HepG2 (cell line): Measurements from ENCODE around the gene EEF1AKMT3. TPM values are rescaled to one million over a fixed set of nuclear protein-coding genes. Genes with fewer than 3 reads are reported as not detected.

Experiments
- ATF7 ChIP-seq, 2 experiments: fragments of 450-650 bp in 1 of 2; sonication (generic) in 1 of 2; formaldehyde crosslinking in 1 of 2; IDR thresholded peaks; 2 replicates each; pipeline versions ENCODE4 v1.4.0 to v1.6.1; 2016 to 2020; ENCODE audit warnings: antibody characterized with exemption in 1 of 2, mild to moderate bottlenecking in 1 of 2, missing genetic modification reagents in 1 of 2
- HMG20B ChIP-seq: conservative IDR thresholded peaks from 2 replicates; pipeline ENCODE4 v1.6.1; 2016; ENCODE audit warnings: missing genetic modification reagents, missing compliant biosample characterization
- MED1 ChIP-seq: sonication (generic); formaldehyde crosslinking; IDR thresholded peaks from 2 replicates; pipeline ENCODE4 v1.4.0; 2020; ENCODE audit warnings: missing genetic modification reagents
- RXRA ChIP-seq: sonication (generic); formaldehyde crosslinking; IDR thresholded peaks from 2 replicates; pipeline ENCODE4 v1.5.1; 2020; ENCODE audit warnings: missing genetic modification reagents
- SP5 ChIP-seq: IDR thresholded peaks from 2 replicates; pipeline ENCODE4 v1.6.1; 2016; ENCODE audit warnings: low read depth, borderline replicate concordance
- ZNF232 ChIP-seq: sonication (generic); formaldehyde crosslinking; IDR thresholded peaks from 2 replicates; pipeline ENCODE4 v1.4.0; 2020; ENCODE audit warnings: missing genetic modification reagents, borderline replicate concordance
- ZNF264 ChIP-seq: sonication (generic); formaldehyde crosslinking; IDR thresholded peaks from 2 replicates; pipeline ENCODE4 v1.4.0; 2020; ENCODE audit warnings: missing genetic modification reagents
- ZNF567 ChIP-seq: sonication (generic); formaldehyde crosslinking; IDR thresholded peaks from 2 replicates; pipeline ENCODE4 v1.8.1; 2023; ENCODE audit warnings: mild to moderate bottlenecking, missing genetic modification reagents, borderline replicate concordance
- ZNF674 ChIP-seq: sonication (generic); formaldehyde crosslinking; IDR thresholded peaks from 2 replicates; pipeline ENCODE4 v1.5.0; 2020; ENCODE audit warnings: low read depth, mild to moderate bottlenecking, missing genetic modification reagents
- polyA plus RNA-seq, 8 experiments: library from polyadenylated mRNA; depleted of rRNA in 3 of 8; stranded (reverse) in 7 of 8; unstranded in 1 of 8; fragments of >200 nt; fragmentation: Illumina TruSeq in 4 of 8; extraction: Trizol in 4 of 8; gene quantifications; 2 replicates each; pipeline versions ENCODE4 v1.2.1 to v1.2.3, GENCODE V29; 2011 to 2016; ENCODE audit warnings: low read depth in 4 of 8, missing spikeins in 1 of 8, mixed read lengths in 1 of 8; ENCODE audit not compliant: insufficient read depth in 1 of 8
- total RNA-seq, 5 experiments: library from RNA; depleted of rRNA; stranded (reverse); fragments of >200 nt; fragmentation: Illumina TruSeq; extraction: Trizol; gene quantifications; 2 replicates each; pipeline ENCODE4 v1.2.3, GENCODE V29; 2016; ENCODE audit warnings: low read depth in 1 of 5
- TF ChIP-seq, protein P1 (sequence below): sonication (generic); formaldehyde crosslinking; IDR thresholded peaks from 2 replicates; pipeline ENCODE4 v1.5.0; 2020; ENCODE audit warnings: mild to moderate bottlenecking, missing genetic modification reagents, borderline replicate concordance
- TF ChIP-seq, protein P2 (sequence below): IDR thresholded peaks from 2 replicates; pipeline ENCODE4 v1.6.1; 2016; ENCODE audit warnings: missing compliant biosample characterization, missing genetic modification reagents, borderline replicate concordance
- TF ChIP-seq, protein P3 (sequence below): IDR thresholded peaks from 2 replicates; pipeline ENCODE4 v1.6.1; 2018; ENCODE audit warnings: missing genetic modification reagents, mild to moderate bottlenecking, missing compliant biosample characterization
- TF ChIP-seq, protein P4 (sequence below): sonication (generic); formaldehyde crosslinking; IDR thresholded peaks from 2 replicates; pipeline ENCODE4 v1.5.0; 2020; ENCODE audit warnings: missing genetic modification reagents, mild to moderate bottlenecking, borderline replicate concordance
- TF ChIP-seq, protein P5 (sequence below): sonication (generic); formaldehyde crosslinking; IDR thresholded peaks from 2 replicates; pipeline ENCODE4 v1.4.0; 2020; ENCODE audit warnings: missing genetic modification reagents, borderline replicate concordance
- TF ChIP-seq, protein P6 (sequence below): sonication (generic); formaldehyde crosslinking; IDR thresholded peaks from 2 replicates; pipeline ENCODE4 v1.4.0; 2020; ENCODE audit warnings: missing genetic modification reagents

EEF1AKMT3 gene
- total and polyA plus RNA-seq, 2 of the 13 experiments (the other 11 are each of a cell fraction or from before 2014, with no cell fraction given): 4.7 to 11.4 TPM

DNA sequence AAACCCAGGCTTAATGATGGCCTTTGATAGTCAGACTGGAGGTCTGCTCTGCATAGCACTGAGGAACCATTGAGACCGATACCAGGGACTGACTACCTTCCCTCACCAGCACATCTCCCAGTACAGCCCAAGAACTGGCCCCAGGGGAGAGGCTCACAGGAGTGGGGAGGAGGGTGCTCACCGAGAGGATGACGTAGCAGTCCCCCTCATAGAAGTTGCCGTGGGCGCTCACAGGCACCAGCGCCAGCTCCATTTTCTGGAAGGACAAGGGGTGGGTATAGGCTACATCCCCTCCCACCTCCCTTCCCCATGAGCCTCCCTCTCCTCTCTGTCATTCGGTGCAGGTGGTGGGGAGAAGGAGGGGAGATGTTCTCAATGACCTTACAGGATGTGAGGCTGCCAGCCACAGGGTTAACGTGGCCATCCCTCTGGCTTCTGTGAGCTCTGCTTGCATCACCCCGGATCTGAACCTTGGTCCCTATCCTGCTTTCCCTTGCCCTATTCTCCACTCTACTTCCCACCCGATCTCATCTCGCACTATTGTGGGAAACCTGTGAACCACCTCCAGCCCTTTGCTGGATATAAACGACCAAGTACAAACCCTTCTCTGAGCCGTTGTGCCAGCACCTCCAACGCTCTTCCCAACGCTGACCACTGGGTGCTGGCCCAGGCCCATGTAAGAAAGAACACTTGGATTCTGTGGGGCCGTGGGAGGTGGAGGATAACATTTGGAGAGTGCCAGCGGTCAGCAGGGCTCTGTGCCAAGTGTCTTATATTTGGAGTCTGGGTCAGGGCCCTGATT is 41.8 kb downstream of the EEF1AKMT3 start (continued):
- TF ChIP-seq, protein P1, sequence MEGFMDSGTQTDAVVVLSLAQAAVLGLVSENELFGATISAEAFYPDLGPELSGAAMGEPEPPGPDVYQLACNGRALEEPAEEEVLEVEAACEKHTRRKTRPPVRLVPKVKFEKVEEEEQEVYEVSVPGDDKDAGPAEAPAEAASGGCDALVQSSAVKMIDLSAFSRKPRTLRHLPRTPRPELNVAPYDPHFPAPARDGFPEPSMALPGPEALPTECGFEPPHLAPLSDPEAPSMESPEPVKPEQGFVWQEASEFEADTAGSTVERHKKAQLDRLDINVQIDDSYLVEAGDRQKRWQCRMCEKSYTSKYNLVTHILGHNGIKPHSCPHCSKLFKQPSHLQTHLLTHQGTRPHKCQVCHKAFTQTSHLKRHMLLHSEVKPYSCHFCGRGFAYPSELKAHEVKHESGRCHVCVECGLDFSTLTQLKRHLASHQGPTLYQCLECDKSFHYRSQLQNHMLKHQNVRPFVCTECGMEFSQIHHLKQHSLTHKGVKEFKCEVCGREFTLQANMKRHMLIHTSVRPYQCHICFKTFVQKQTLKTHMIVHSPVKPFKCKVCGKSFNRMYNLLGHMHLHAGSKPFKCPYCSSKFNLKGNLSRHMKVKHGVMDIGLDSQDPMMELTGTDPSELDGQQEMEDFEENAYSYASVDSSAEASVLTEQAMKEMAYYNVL (CRISPR knock-in tag): no peak
- TF ChIP-seq ZNF674 (CRISPR knock-in tag) (no peak), HMG20B (no peak), ZNF264 (no peak), SP5 (CRISPR knock-in tag) (peak; percentile 21; the same call in 1 of the 2 replicates), ZNF232 (no peak), RXRA (peak; percentile 30; the same call in 1 of the 2 replicates), ATF7 (IDR thresholded peaks at IDR 0.05) (0 out of 2 replicates have a peak, but pooled peaks have one; percentile 10), ATF7 (CRISPR knock-in tag; IDR thresholded peaks at IDR 0.05) (no peak), ZNF567 (CRISPR knock-in tag) (no peak), MED1 (CRISPR knock-in tag) (peak; percentile 82)
- TF ChIP-seq, protein P2, sequence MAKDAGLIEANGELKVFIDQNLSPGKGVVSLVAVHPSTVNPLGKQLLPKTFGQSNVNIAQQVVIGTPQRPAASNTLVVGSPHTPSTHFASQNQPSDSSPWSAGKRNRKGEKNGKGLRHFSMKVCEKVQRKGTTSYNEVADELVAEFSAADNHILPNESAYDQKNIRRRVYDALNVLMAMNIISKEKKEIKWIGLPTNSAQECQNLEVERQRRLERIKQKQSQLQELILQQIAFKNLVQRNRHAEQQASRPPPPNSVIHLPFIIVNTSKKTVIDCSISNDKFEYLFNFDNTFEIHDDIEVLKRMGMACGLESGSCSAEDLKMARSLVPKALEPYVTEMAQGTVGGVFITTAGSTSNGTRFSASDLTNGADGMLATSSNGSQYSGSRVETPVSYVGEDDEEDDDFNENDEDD (CRISPR knock-in tag): no peak
- TF ChIP-seq, protein P3, sequence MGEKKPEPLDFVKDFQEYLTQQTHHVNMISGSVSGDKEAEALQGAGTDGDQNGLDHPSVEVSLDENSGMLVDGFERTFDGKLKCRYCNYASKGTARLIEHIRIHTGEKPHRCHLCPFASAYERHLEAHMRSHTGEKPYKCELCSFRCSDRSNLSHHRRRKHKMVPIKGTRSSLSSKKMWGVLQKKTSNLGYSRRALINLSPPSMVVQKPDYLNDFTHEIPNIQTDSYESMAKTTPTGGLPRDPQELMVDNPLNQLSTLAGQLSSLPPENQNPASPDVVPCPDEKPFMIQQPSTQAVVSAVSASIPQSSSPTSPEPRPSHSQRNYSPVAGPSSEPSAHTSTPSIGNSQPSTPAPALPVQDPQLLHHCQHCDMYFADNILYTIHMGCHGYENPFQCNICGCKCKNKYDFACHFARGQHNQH (CRISPR knock-in tag): 0 out of 2 replicates have a peak, but pooled peaks have one; percentile 43
- TF ChIP-seq, protein P4, sequence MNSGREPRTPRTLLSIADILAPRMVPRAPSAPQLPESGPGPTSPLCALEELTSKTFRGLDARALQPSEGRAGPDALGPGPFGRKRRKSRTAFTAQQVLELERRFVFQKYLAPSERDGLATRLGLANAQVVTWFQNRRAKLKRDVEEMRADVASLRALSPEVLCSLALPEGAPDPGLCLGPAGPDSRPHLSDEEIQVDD: no peak
- TF ChIP-seq, protein P5, sequence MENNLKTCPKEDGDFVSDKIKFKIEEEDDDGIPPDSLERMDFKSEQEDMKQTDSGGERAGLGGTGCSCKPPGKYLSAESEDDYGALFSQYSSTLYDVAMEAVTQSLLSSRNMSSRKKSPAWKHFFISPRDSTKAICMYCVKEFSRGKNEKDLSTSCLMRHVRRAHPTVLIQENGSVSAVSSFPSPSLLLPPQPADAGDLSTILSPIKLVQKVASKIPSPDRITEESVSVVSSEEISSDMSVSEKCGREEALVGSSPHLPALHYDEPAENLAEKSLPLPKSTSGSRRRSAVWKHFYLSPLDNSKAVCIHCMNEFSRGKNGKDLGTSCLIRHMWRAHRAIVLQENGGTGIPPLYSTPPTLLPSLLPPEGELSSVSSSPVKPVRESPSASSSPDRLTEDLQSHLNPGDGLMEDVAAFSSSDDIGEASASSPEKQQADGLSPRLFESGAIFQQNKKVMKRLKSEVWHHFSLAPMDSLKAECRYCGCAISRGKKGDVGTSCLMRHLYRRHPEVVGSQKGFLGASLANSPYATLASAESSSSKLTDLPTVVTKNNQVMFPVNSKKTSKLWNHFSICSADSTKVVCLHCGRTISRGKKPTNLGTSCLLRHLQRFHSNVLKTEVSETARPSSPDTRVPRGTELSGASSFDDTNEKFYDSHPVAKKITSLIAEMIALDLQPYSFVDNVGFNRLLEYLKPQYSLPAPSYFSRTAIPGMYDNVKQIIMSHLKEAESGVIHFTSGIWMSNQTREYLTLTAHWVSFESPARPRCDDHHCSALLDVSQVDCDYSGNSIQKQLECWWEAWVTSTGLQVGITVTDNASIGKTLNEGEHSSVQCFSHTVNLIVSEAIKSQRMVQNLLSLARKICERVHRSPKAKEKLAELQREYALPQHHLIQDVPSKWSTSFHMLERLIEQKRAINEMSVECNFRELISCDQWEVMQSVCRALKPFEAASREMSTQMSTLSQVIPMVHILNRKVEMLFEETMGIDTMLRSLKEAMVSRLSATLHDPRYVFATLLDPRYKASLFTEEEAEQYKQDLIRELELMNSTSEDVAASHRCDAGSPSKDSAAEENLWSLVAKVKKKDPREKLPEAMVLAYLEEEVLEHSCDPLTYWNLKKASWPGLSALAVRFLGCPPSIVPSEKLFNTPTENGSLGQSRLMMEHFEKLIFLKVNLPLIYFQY (CRISPR knock-in tag): peak; percentile 34; the same call in 1 of the 2 replicates
- TF ChIP-seq, protein P6, sequence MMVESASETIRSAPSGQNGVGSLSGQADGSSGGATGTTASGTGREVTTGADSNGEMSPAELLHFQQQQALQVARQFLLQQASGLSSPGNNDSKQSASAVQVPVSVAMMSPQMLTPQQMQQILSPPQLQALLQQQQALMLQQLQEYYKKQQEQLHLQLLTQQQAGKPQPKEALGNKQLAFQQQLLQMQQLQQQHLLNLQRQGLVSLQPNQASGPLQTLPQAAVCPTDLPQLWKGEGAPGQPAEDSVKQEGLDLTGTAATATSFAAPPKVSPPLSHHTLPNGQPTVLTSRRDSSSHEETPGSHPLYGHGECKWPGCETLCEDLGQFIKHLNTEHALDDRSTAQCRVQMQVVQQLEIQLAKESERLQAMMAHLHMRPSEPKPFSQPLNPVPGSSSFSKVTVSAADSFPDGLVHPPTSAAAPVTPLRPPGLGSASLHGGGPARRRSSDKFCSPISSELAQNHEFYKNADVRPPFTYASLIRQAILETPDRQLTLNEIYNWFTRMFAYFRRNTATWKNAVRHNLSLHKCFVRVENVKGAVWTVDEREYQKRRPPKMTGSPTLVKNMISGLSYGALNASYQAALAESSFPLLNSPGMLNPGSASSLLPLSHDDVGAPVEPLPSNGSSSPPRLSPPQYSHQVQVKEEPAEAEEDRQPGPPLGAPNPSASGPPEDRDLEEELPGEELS: no peak
